ENCODE measurements around the gene CACNA1D.

Gene CACNA1D

GRCh38 chr3:53749448-53749847, 255.0 kb downstream of the CACNA1D start:
- no peaks in the 10 kb centered on the region for H3K9me3 Mint-ChIP-seq

GRCh38 chr3:53750253-53751210, 256.1 kb downstream of the CACNA1D start:
- no peaks in the 10 kb centered on the region for H3K9me3 Mint-ChIP-seq
- H3K4me3 Mint-ChIP-seq: no peak overlapping the region
- peaks cover 9% of the 10 kb centered on the region for H3K27me3 Mint-ChIP-seq
- peaks cover 12% of the 10 kb centered on the region for H3K4me1 Mint-ChIP-seq
- no peaks in the 10 kb centered on the region for H3K36me3 Mint-ChIP-seq
- no peak overlapping the region for H3K27ac Mint-ChIP-seq

More at GRCh38 chr3:53749448-53749847, 255.0 kb downstream of the CACNA1D start:
- Mint-ChIP-seq H3K4me1 (peaks cover 11% of the 10 kb centered on the region), H3K4me3 (no peak overlapping the region), H3K36me3 (no peaks in the 10 kb centered on the region), H3K27me3 (peaks cover 7% of the 10 kb centered on the region), H3K27ac (no peak overlapping the region)

- Mint-ChIP-seq H3K27ac (no peak overlapping the region), H3K36me3 (no peaks in the 10 kb centered on the region), H3K9me3 (no peaks in the 10 kb centered on the region), H3K27me3 (peaks cover 9% of the 10 kb centered on the region), H3K4me3 (no peak overlapping the region), H3K4me1 (peaks cover 12% of the 10 kb centered on the region)
Observed at GRCh38 chr3:53753518-53754183, 259.2 kb downstream of the CACNA1D start.

GRCh38 chr3:53754325-53754724, 259.9 kb downstream of the CACNA1D start:
- Mint-ChIP-seq H3K4me1 (peaks cover 12% of the 10 kb centered on the region), H3K9me3 (no peaks in the 10 kb centered on the region), H3K4me3 (no peak overlapping the region), H3K27me3 (peaks cover 8% of the 10 kb centered on the region), H3K27ac (no peak overlapping the region), H3K36me3 (no peaks in the 10 kb centered on the region)

- peaks cover 6% of the 10 kb centered on the region for H3K27me3 Mint-ChIP-seq
- H3K27ac Mint-ChIP-seq: no peak overlapping the region
- no peaks in the 10 kb centered on the region for H3K9me3 Mint-ChIP-seq
- H3K4me1 Mint-ChIP-seq: peaks cover 5% of the 10 kb centered on the region
- H3K4me3 Mint-ChIP-seq: no peak overlapping the region
- H3K36me3 Mint-ChIP-seq: no peaks in the 10 kb centered on the region
Observed at GRCh38 chr3:53758846-53759245, 264.4 kb downstream of the CACNA1D start.

- Mint-ChIP-seq H3K27ac (no peak overlapping the region), H3K4me3 (no peak overlapping the region), H3K36me3 (no peaks in the 10 kb centered on the region), H3K4me1 (no peaks in the 10 kb centered on the region), H3K9me3 (no peaks in the 10 kb centered on the region), H3K27me3 (no peaks in the 10 kb centered on the region)
Observed at GRCh38 chr3:53763353-53763752, 268.9 kb downstream of the CACNA1D start.

- Mint-ChIP-seq H3K4me3 (no peak overlapping the region), H3K4me1 (no peaks in the 10 kb centered on the region), H3K36me3 (no peaks in the 10 kb centered on the region), H3K27ac (no peak overlapping the region), H3K9me3 (no peaks in the 10 kb centered on the region), H3K27me3 (no peaks in the 10 kb centered on the region)
Observed at GRCh38 chr3:53764026-53764775, 269.8 kb downstream of the CACNA1D start.

GRCh38 chr3:53765753-53766152, 271.3 kb downstream of the CACNA1D start:
- H3K4me3 Mint-ChIP-seq: no peak overlapping the region
- H3K36me3 Mint-ChIP-seq: no peaks in the 10 kb centered on the region
- no peaks in the 10 kb centered on the region for H3K4me1 Mint-ChIP-seq
- H3K9me3 Mint-ChIP-seq: no peaks in the 10 kb centered on the region
- no peaks in the 10 kb centered on the region for H3K27me3 Mint-ChIP-seq
- H3K27ac Mint-ChIP-seq: no peak overlapping the region

GRCh38 chr3:53766706-53767105, 272.3 kb downstream of the CACNA1D start:
- H3K9me3 Mint-ChIP-seq: no peaks in the 10 kb centered on the region
- H3K27ac Mint-ChIP-seq: no peak overlapping the region
- no peak overlapping the region for H3K4me3 Mint-ChIP-seq
- H3K27me3 Mint-ChIP-seq: no peaks in the 10 kb centered on the region
- H3K36me3 Mint-ChIP-seq: no peaks in the 10 kb centered on the region
- H3K4me1 Mint-ChIP-seq: no peaks in the 10 kb centered on the region

- H3K27me3 Mint-ChIP-seq: no peaks in the 10 kb centered on the region
- no peak overlapping the region for H3K27ac Mint-ChIP-seq
- H3K4me1 Mint-ChIP-seq: no peaks in the 10 kb centered on the region
- no peak overlapping the region for H3K4me3 Mint-ChIP-seq
- H3K9me3 Mint-ChIP-seq: no peaks in the 10 kb centered on the region
- no peaks in the 10 kb centered on the region for H3K36me3 Mint-ChIP-seq
Observed at GRCh38 chr3:53768478-53769459, 274.4 kb downstream of the CACNA1D start.

GRCh38 chr3:53772562-53772961, 278.2 kb downstream of the CACNA1D start:
- H3K27me3 Mint-ChIP-seq: no peaks in the 10 kb centered on the region
- H3K27ac Mint-ChIP-seq: no peak overlapping the region
- no peaks in the 10 kb centered on the region for H3K36me3 Mint-ChIP-seq
- H3K9me3 Mint-ChIP-seq: no peaks in the 10 kb centered on the region
- H3K4me1 Mint-ChIP-seq: no peaks in the 10 kb centered on the region
- H3K4me3 Mint-ChIP-seq: no peak overlapping the region

- Mint-ChIP-seq H3K27ac (no peak overlapping the region), H3K9me3 (no peaks in the 10 kb centered on the region), H3K4me3 (no peak overlapping the region), H3K27me3 (no peaks in the 10 kb centered on the region), H3K4me1 (no peaks in the 10 kb centered on the region), H3K36me3 (no peaks in the 10 kb centered on the region)
Observed at GRCh38 chr3:53773021-53773436, 278.6 kb downstream of the CACNA1D start.

- H3K36me3 Mint-ChIP-seq: no peaks in the 10 kb centered on the region
- no peak overlapping the region for H3K27ac Mint-ChIP-seq
- no peak overlapping the region for H3K4me3 Mint-ChIP-seq
- H3K27me3 Mint-ChIP-seq: no peaks in the 10 kb centered on the region
- no peaks in the 10 kb centered on the region for H3K9me3 Mint-ChIP-seq
- no peaks in the 10 kb centered on the region for H3K4me1 Mint-ChIP-seq
Observed at GRCh38 chr3:53773611-53774368, 279.4 kb downstream of the CACNA1D start.

GRCh38 chr3:53774414-53774813, 280.0 kb downstream of the CACNA1D start:
- Mint-ChIP-seq H3K27ac (no peak overlapping the region), H3K27me3 (no peaks in the 10 kb centered on the region), H3K4me3 (no peak overlapping the region), H3K4me1 (no peaks in the 10 kb centered on the region), H3K9me3 (no peaks in the 10 kb centered on the region), H3K36me3 (no peaks in the 10 kb centered on the region)

Data from activated naive CD4-positive, alpha-beta T cell treated with anti-CD3 and anti-CD28 coated beads, Interleukin-2, amount 50 U/mL, for 24 hours (primary cell).